Measurements from ENCODE around the gene SEMA6D.

The SEMA6D gene

DNA sequence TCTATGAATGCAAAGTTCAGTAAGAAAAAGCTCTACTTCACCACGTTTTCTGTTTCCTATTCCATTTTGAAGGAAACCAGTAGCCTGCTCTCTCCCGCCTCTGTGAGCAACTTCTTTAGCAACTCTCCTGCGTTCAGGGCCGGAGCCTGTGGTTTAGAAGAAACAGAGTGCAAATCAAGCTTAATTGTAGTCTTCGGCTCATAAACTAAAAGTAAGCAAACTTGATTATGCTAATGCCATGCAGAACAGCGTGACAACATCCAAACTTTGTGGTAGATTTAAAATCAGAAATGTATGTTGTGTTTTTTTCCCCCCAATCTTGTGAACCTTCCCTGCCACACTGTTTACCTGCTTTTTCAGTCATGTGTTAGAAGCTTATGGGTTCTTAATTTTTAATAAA, 87.4 kb downstream of the SEMA6D start:
- no peak overlapping the region for H3K4me3 ChIP-seq (ENCODE audit: low read depth, low read length)
- TF ChIP-seq, protein P1, sequence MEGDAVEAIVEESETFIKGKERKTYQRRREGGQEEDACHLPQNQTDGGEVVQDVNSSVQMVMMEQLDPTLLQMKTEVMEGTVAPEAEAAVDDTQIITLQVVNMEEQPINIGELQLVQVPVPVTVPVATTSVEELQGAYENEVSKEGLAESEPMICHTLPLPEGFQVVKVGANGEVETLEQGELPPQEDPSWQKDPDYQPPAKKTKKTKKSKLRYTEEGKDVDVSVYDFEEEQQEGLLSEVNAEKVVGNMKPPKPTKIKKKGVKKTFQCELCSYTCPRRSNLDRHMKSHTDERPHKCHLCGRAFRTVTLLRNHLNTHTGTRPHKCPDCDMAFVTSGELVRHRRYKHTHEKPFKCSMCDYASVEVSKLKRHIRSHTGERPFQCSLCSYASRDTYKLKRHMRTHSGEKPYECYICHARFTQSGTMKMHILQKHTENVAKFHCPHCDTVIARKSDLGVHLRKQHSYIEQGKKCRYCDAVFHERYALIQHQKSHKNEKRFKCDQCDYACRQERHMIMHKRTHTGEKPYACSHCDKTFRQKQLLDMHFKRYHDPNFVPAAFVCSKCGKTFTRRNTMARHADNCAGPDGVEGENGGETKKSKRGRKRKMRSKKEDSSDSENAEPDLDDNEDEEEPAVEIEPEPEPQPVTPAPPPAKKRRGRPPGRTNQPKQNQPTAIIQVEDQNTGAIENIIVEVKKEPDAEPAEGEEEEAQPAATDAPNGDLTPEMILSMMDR (IDR thresholded peaks at IDR 0.05; ENCODE audit: insufficient read depth, low read length, missing control alignments): no peak
- POLR2A ChIA-PET: no interaction called here
- CTCF ChIA-PET: no interaction called here
- DNase-seq (ENCODE audit: low read depth, low spot score): no peak

DNA sequence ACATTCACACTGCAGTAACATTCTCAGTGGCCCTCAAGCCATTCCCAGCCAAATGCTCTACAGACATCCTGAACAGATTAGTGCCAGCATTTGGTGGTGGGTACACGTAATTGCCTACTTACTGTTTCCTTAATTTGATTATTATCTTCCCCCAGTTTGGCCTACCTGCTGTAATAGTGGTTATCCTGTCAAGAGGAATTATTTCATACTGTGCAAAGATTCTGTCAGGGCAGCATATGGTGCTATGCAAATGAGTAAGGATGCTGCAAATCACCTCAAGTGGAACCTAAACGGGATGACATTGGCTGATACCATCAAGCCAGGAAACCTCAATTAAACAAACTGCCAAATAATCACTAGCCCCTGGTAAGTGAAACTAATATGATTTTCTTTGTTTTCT, 88.7 kb downstream of the SEMA6D start:
- CTCF ChIA-PET: no interaction called here
- DNase-seq (ENCODE audit: low read depth, low spot score): no peak
- no peak overlapping the region for H3K4me3 ChIP-seq (ENCODE audit: low read depth, low read length)
- POLR2A ChIA-PET: no interaction called here
- TF ChIP-seq, protein P1 (IDR thresholded peaks at IDR 0.05; ENCODE audit: insufficient read depth, low read length, missing control alignments): no peak

DNA sequence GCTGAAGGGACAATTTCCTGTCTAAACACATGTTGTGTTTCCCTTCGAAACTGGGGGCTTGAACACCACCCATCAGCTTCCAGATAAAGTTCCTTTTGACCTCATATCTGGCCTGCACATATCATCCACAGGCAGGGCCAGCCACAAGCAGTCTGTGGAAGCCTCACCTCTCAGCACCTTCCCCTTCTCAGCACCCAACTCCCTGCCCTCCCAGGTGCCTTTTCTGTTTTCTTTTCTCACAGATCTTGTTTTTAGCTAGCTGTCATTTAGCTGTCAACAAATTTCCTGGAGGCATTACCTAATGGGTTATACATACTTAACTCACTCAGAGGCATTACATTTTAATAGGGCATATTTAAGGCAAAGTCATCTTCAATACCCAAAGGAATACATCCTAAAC, 93.9 kb downstream of the SEMA6D start:
- POLR2A ChIA-PET: no interaction called here

DNA sequence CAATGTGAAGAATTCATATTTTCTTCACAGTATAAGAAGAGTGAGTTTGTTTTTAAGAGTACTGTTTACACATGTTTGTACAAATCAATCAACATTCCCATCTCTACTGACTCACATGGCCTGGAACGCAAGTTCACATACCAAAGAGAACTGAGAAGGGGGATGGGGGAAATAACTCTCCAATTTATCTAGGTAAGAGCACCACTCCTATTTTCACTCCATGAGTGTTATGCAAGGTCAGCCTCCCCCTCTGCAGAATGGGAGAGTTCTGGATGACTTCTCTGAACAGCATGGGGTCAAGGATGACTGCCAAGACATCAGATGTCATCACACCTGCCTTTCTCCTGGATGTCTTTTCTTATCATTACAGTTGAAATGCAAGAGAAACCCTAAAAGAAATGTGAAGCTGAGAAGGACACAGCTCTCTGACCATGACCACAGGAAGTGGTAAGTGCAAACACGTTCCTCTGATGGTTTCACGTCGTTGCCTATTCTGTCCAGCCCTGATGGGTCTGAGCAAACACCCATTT, 95.2 kb downstream of the SEMA6D start:
- TF ChIP-seq, protein P1 (IDR thresholded peaks at IDR 0.05; ENCODE audit: insufficient read depth, low read length, missing control alignments): no peak
- ChIA-PET POLR2A (no interaction called here), CTCF (interaction anchor here (1.7 kb wide), 1 partner anchor 100 kb away, joined by 4 read pairs; no protein-coding TSS in a partner anchor)
- DNase-seq (ENCODE audit: low read depth, low spot score): peak; percentile 10
- H3K4me3 ChIP-seq (ENCODE audit: low read depth, low read length): no peak overlapping the region

More for the DNA sequence above, 93.9 kb downstream of the SEMA6D start:
- no peak overlapping the region for H3K4me3 ChIP-seq (ENCODE audit: low read depth, low read length)
- DNase-seq (ENCODE audit: low read depth, low spot score): no peak
- CTCF ChIA-PET: interaction anchor here (1.7 kb wide), 1 partner anchor 99 kb away, joined by 4 read pairs; no protein-coding TSS in a partner anchor
- TF ChIP-seq, protein P1 (IDR thresholded peaks at IDR 0.05; ENCODE audit: insufficient read depth, low read length, missing control alignments): no peak

DNA sequence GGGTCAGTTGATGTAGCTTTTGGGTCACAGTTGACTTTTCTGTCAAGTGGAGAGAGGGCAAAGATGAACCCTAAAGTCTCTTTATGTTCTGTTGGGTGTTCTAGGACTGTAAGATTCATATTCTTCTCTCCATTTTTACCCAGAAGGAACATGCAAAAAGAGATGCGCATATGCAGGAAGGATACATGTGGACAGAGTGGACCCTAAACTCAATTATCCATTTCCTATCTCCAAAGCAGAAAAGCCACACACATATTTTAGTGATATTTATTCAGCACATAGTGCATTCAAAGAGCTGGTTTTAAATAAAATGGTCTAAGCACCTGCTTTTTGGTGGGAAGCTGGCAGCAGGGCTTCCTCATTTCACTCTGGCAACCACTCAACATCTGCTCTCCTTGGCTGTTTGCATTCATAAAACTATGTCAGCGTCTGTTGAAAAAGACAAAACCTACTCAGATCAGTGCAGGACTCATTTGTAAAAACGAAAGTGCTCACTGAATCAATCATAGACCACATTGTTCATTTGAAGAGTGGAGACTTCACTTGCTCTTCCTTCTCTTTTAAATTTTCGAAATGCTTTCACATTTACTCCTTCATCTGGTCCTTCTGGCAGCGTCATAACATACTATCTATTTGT, 96.6 kb downstream of the SEMA6D start:
- no peak for DNase-seq (ENCODE audit: low read depth, low spot score)
- CTCF ChIA-PET: no interaction called here
- TF ChIP-seq, protein P1 (IDR thresholded peaks at IDR 0.05; ENCODE audit: insufficient read depth, low read length, missing control alignments): no peak
- POLR2A ChIA-PET: no interaction called here
- no peak overlapping the region for H3K4me3 ChIP-seq (ENCODE audit: low read depth, low read length)

DNA sequence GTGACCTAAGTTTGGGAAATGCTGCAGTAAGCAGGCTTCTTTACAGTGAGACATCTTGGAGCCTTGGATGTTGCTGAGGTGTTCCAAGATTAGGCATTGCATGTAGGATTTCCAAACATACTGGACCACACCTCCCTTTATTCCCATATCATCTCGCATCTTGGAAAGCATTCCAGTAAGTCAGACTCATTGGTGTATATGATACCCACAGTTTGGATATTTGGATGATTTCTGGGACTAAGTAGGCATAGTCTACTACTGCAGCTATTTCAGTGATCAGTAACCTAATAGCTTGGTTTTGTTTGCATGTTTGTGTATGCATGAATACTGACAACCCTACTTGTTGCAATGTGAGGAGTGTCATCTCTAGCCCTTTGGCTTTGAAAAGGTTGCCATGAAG, 97.3 kb downstream of the SEMA6D start:
- CTCF ChIA-PET: no interaction called here
- TF ChIP-seq, protein P1 (IDR thresholded peaks at IDR 0.05; ENCODE audit: insufficient read depth, low read length, missing control alignments): no peak
- DNase-seq (ENCODE audit: low read depth, low spot score): no peak
- H3K4me3 ChIP-seq (ENCODE audit: low read depth, low read length): no peak overlapping the region
- POLR2A ChIA-PET: no interaction called here

All from AG04449 (cell line).